Inflammatory macrophage (primary cell): ENCODE results near the gene FEZ2.

ENCODE experiments used
- DNase-seq, 2 donors: peaks; one replicate each; pipeline ENCODE4 v3.0.0-alpha.2; 2020 to 2022

FEZ2 gene

DNA sequence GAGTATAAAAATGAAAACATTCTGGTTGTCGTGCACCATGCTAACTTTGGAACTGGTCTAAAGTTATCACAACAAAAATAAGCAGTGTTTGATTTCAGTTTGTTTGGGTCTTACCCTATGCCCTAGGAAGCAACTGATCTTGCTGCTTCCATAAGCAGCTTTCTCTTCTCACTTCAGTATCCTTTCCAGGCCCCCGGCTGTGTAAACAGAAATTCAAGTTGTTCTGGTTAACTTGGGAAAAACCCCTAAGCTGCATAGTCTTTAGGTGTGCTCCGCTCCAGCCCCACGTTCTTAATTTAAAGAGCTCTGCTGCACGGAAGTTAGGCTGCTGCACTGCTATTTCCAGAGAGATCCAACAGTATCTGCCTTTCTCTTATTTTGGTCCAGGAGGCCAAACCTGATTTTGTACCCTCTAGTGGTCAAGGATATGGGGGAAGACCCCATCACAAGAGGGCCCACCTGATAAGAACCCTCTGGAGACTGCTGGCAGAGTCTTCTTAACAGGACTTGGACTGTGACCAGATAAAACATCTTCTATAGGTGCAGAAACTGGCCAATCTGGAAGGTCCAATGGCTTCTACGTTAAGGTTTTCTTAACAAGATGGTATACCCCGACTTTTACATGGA is 69.1 kb downstream of the FEZ2 start:
- DNase-seq, result no peak

DNA sequence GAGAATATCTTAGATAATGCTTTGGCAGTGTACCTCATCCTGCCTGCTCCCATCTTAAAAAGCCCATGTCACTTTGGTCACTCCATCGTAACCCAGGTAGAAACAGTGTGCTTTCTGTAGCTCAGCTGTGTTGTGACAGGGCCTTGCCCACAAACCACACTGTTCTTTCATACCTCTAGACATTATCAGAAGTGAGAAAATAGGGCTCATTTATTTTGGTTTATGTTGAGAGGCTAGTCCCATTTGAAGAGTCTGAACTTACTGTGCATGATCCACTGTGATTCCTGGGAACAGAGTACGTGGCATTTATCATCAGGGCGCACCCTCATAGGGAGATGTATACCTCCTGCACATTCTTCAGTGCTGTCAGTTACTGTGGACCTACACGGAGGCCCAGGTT is 69.7 kb downstream of the FEZ2 start:
- no peak for DNase-seq

DNA sequence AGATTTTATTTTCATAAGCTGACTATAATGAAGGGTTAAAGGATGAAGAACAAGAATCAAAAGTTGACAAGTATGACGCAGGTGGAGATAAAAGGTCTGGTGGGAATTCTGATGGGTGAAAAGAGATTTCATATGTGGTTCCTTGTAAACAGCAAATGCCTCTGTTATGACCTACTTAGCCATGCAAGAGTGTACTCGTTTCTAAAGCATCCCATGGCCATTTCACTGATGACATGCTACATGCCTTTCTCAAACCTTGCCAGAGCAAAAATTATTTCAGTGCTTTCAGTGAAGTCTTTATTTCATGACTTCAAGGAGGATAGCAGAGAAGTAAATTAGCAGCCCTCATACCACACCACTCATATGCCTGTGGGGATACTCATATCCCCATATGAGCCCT is 71.7 kb downstream of the FEZ2 start:
- DNase-seq, result no peak

DNA sequence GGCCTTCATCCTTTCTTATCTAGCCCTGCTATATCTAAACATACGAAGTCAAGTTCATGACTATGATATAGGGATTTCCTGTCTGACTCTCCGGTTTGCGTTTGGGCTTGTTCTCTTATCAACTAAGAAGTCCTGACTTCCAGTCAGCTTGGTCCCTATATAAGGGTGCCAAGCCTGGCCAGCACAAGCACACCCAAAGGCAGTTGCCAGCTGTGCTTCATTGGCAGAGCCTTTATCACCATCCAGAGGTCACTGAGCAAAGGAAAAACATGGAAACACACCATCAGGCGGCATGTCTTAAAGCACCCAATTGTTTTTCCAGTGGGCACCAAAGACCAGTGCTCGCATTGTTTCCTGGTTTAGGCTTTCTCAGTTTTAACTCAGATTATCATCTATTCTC is 72.7 kb downstream of the FEZ2 start:
- DNase-seq, result no peak

DNA sequence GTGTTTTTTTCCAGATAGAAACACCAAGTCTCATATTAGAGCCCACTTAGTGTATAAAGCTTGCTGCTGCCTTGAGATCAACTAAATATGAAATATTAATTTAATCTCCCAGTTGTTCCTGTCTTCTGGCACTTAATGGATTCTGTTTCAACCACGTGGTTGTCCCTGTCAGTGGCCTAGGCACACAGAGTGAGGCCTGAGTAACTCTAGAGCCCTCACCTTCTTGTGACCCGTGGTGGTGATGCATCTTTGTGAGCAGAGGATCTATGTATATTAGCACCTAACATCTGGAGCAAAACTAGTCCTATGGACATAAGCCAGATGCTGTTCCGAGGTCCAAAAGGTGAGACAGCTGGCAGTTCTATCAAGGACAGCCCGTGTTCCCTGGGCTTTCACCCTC is 74.8 kb downstream of the FEZ2 start:
- no peak for DNase-seq

DNA sequence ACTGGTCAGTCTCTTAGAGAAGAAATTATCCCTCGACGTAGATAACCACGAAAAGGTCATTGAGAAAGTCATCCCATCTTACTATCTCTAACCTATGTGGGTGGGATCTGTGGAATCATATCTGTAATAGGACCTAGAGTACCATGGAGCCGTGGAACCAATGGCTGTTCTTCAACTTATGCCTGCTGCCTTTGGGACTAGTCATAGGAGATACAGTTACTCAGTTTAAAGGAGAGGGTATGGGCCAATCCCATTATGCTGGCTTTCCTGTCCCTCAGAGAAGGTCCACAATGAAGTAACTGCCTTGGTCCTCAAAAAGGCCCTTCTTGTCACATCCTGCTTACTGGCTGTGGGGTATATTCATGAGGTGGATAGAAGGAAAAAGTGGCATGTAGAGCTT is 77.5 kb downstream of the FEZ2 start:
- DNase-seq, result no peak

DNA sequence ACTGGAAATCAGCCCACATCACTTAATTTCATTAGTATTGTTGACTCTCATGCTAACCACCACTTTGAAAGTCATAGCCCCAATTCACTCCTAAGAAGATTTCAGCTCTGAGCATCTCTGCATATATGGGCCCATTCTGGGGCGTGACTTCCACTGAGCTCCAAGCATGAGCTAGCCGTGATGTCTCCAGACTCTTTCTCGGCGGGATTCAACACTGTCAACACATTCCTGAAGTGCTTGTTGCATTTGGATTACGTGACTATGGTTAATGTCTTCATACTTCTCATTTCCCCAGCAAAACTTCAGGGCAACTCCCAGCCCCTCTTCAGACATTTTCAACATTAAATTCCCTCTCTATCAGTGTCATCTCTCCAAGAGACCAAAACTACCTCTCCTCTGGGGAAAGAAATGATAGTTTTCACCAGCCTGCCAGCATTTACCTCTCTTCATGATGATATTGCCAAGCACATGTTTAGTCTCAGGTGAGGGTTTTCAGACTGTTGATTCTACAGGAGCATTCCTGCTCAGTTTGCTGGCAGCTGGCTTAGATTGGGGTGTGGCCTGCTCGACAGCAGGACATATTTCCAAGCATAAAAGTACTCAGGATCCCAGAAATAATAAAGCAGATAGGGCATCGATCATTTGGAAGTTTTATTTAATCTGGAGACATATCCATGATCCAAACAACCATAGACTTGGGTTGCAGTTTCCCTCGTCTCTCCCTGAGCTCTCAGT is 81.7 kb downstream of the FEZ2 start:
- DNase-seq, result no peak

DNA sequence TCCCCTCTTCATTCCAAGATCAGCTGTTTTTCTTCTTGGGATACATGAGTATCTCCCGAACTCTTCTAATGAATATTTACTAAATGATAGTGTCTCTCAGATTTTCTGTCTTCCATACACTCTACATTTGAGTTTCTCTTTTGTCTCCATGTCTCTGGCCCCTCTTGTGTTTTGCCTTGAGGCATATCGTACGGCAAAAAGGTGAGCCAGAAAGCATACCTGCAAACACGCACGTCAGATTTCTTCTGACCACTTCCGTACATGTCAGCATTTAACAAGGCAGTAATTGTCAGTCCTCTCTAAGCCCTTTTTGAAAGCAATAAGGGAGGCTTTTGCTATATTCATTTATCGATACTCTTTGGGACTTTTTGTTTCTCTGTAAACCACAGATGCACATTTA is 82.4 kb downstream of the FEZ2 start:
- no peak for DNase-seq

DNA sequence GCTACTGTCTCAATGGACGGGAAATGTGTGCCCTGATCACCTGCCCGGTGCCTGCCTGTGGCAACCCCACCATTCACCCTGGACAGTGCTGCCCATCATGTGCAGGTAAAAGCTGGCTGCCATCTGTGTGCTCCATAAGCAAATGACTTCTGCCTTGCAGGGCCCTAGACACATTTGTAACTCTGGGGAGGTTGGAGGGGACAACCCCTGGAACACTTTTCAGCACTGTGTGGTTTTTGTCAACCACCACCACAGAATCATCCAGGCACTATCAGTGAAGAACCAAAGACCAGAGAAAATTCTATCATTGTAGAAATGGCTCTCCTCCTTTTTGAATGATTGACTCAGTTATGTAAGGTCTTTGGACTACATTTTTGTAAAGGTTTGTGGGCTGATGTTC is 84.3 kb downstream of the FEZ2 start:
- DNase-seq, result no peak

DNA sequence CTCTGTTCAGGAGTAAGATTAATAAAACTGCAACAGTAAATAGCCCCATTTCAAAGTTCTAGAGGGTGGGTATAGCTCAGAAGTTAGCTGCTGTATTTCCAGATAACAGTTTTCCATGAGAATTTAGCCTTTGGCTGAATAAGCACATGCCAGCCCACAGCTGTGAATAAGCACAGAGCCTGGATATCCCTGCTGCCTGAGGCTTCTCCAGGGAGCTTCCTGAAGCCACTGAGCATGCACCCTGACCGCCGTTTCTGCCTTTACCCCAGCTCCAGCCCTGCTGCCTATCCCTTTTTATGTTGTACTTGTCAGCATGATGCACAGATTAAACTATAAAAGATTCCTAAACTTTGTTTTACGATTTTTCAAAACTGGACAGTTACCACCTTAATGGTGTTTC is 85.3 kb downstream of the FEZ2 start:
- no peak for DNase-seq

DNA sequence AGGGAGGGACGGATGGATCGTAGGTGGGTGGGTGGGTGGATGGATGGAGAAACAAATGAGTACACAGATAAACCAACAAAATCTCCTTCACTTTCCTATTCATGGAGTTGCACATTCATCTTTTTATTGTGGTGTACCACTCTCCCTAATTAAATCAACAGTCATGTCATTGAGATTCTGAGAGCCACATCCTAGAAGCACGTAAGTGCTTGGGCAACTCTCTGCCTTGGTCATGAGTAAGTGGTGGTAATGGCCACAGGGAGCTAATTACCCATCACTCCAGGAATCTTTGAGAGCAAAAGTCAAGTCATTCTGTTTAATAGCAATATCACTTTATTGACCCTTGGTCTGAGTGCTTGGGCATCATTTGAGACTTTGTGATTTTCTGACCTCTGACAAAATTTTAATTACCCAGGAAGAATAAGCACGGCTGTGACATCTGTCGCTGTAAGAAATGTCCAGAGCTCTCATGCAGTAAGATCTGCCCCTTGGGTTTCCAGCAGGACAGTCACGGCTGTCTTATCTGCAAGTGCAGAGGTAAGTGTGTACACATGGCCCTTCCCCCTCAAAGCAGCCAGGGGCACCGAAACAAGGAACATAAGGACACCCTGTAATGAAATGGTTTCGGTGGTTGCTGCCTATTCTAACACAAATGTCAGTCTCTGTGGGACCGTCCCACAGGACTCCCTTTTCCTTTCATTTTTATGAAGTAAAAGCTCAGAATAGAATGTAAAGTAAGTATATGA is 85.9 kb downstream of the FEZ2 start:
- DNase-seq, result no peak

DNA sequence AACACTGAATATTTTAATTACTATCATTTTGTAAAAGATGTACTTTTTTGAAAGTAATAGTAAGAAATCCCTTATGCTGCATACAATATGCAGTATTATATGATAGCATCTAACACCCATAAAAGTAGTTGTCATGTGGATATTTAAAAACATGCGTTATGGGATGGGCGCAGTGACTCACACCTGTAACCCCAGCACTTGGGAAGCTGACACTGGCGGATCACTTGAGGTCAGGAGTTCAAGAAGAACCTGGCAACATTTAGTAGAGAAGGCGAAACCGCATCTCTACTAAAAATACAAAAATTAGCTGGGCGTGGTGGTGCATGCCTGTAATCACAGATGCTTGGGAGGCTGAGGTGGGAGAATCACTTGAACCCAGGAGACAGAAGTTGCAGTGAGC is 88.9 kb downstream of the FEZ2 start:
- no peak for DNase-seq

DNA sequence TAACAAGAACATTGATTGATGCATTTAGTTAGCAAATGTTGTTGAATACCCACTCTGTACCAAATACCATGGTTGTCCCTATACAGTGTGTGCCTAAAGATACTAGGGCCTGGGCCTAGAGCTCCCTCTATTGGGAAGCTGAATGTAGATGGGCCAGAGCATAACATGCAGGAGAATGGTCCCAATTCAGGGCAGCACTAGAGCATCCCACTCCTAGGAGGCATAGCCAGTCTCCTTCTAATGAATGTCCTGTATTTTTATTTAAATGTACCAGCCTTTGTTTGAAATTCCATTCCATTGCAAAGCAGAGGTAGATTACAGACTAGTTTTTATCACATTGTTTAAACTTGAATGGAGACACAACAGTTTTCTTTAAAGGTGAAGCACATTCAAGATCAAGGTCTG is 90.6 kb downstream of the FEZ2 start:
- peak; percentile 59 to 68 for DNase-seq
